Adipose tissue (tissue), 3 donors: ENCODE results near the gene EPS8L3. TPM values are rescaled to one million over a fixed set of nuclear protein-coding genes. Genes with fewer than 3 reads are reported as not detected.
"Not testable (repeated sequence)": the region's sequence is repeated elsewhere in the genome, so short reads cannot be mapped to it uniquely, and the experiment has no call there.

Experiments
- H3K27ac ChIP-seq: one replicate; pipeline ENCODE4 v1.5.1; 2013; ENCODE audit warnings: low read depth, low read length
- WGBS, 3 donors: extraction: QIAGEN DNeasy Blood & Tissue Kit; methylation state at CpG; one replicate each; pipeline ENCODE4 v1.1.7; 2013; 5-methylcytosine and 5-hydroxymethylcytosine counted together
- polyA plus RNA-seq, 3 donors: library from polyadenylated mRNA; stranded (reverse); fragments of 200-250 nt; gene quantifications; one replicate each; pipeline ENCODE4 v1.2.3, GENCODE V29; 2013
- donor health status: healthy with polysubstance abuse.
- donor health status: Bipolar disorder and iron deficiency.
- donor health status: healthy.

Gene EPS8L3
- polyA plus RNA-seq, 3 donors, result 0.16 to 2.5 (median 0.90) TPM

DNA sequence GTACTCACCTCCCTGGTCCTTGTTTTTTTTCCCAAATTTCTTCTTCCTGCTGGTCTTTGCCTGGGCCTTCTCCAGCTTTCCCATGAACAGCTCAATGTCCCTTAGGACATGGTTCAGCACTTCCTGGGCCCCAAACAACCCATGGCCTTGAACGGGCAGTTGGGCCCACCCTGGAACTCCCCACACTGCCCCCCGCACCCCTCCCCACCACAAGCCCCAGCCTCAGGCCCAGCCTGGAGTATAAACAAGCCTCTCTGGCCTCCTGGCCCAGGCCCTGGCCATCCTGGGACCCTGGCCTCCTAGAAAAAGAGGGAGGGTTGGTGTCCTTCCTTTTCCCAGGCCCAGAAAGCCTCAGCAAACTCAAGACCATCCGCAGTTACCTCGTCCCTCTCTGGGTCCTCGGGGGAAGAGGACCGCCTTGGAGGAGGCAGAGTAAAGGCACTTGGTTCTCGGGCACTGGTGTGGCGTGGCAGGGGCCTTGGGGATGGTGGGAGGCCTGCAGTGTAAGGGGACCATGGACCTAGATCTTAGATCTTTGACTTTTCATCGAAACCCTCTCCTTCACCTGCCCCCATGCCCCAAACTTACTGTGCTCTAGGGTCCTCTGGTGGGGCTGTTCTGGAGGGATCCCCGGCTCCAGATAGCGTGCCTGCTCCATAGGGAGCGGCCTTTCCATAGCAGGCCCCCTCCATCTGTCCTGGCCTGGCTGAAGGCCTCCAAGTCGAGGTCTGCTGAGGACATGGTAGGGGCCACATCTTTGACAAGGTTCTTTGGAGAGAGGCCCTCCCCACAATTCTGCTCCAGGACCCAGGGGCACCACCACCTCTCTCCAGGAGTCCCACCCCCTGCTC, 5.6 kb downstream of the EPS8L3 start:
- H3K27ac ChIP-seq, result no peak overlapping the region
- WGBS, 3 donors, result 90 to 96% (median 95%) methylated on average over 13 of the region's 13 CpGs

DNA sequence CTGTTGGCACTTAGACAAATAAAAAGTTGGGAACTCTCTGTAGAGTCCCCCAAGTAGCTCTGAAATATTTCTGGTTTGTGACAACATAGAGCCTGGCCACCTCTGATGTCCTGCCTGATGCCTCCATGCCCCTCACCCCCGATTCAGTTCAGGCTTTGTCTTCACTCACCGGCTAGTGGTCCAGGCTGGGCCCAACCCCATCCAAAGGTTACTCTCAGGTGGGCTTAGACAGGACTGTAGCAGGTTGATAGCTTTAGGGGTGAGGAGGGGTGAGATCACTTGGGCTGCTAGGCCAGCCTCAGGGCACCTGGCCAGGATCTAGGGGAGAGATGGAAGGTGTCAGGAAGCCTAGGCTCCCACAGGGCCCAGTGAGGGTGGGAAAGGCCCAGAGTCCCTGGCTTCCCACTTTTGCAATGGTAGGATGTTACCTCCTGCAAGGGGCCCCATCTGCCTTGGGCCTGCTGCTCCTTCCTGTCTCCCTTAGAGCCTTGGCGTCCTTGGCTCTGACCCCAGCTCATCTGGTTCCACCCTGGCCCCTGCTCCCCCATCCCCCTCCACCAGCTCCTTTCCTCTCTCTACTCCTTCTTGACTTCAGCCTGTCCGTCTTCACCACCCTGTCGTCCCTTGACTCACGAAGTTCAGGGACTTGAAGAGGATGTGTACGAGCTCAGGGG, 6.7 kb downstream of the EPS8L3 start:
- WGBS, 3 donors, result 81 to 90% (median 89%) methylated on average over 7 of the region's 7 CpGs
- no peak overlapping the region for H3K27ac ChIP-seq

DNA sequence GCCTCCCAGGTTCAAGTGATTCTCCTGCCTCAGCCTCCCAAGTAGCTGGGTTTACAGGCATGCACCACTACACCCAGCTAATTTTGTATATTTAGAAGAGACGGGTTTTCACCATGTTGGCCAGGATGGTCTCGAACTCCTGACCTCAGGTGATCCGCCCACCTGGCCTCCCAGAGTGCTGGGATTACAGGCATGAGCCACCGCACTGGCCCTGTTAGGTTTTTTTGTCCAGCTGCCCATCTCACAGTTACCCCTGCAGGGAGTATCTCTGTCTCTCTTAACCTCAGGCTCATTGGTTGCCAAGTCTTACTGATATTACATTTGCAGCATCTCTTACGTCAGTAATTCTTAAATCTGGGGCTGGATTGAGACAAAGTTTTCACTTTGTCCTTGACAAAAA, 7.4 kb downstream of the EPS8L3 start:
- not testable (repeated sequence) for H3K27ac ChIP-seq
- WGBS, 3 donors, result 85 to 94% (median 88%) methylated on average over 5 of the region's 5 CpGs

DNA sequence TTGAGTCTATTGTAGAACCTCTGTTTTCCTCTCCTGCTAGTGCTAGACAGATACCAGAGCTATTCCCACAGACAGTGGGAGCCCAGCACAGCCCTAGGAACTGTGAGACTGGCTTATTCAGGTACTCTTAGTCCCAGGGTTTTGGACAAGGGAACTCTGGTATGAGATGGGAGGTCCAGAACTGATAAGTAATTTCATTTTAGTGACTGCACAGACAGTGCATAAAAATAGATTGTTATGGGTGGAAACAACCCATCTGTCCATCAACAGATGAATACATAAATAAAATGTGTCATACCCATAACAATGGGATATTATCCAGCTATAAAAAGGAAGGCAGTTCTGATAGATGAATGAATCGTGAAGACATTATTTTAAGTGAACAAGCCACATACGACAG, 9.0 kb downstream of the EPS8L3 start:
- WGBS, 3 donors, result 79 to 85% (median 83%) methylated on average over 2 of the region's 2 CpGs
- H3K27ac ChIP-seq, result no peak overlapping the region

DNA sequence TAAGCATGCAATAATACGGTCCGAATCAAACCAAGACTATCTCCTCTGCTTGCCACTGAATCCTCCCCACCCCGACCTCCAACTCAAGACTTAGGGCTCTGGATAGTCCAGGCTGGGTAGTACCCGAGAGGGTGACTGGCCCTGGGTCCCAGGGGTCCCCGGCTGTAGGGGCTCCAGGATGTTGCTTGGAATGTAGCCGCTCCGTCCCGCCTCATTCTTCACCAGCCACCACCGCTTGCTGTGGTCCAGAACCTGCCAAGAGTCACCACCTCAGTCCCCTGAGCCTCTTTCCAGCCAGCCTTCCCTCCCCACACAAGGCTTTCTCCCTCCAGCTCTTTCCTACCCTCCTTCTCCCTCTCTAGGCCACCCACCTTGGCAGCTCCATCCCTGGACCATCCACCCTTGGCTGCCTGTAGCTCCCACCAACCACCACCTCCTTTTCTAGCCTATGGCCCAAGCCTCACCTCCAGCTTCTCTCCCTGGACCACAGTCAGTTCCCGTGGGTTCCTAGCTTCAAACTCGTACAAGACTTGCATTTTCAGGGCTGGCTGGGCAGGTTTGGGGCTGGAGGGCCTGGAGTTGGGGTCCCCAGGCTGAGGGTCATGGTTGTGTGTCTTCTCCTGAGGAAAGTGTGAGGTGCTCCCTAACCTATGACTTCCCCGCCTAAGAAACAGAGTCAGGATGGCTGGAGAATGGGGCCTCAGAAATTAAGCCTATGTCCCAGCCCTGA, 12.0 kb downstream of the EPS8L3 start:
- WGBS, 3 donors, result 86 to 92% (median 89%) methylated on average over 12 of the region's 12 CpGs
- no peak overlapping the region for H3K27ac ChIP-seq

DNA sequence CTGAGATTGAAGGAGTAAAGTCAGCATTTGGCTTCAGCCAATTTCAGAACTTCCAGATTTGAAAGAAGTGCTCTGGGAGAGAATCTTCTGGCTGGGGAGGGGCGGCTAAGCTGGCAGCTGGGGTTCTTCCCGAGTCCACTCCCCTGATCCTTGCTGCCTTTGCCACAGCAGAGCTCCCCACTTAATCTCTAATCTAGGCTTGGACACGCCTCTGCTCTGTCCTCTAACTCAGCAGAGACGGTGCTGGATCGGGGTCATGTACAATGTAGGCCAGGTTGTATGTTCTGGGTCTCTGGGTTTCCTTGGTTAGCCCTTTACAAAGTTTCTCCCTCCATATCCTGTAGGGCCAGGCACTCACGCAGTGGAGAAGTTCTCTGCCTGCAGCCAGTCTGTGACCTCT, 12.8 kb downstream of the EPS8L3 start:
- WGBS, 3 donors, result 59 to 83% (median 83%) methylated on average over 6 of the region's 6 CpGs
- H3K27ac ChIP-seq, result no peak overlapping the region

DNA sequence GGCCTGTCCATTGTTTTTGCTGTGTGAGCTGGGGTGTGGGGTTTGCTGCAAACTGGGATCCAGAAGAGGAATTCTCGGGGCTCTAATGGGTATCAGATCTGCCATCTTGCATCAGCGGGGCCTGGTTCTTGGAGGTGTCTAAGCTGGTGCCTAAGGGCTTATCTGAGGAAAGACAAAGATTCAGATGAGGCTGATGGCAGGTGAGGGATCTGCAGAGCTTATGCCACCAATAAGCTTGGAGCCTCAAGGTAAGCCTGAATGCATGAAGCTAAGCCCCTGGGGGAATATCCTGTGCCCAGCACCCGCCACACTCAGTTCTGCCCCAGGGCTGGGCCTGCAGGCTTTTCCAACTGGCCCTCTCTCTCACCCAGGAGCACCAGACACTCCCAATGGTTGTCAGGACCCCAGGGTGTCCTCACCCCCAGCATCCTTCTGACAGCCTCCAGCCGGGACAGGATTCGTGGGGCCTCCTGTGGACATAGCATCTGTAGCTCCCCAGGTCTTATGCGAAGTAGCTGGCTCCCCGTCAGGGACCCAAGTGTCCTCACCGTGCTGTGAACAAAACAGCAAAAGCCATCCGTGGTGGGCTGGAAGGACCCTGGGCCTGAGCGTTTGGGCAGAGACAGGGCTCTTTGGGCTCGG, 13.4 kb downstream of the EPS8L3 start:
- WGBS, 3 donors, result 93 to 94% (median 93%) methylated on average over 11 of the region's 11 CpGs
- H3K27ac ChIP-seq, result no peak overlapping the region

DNA sequence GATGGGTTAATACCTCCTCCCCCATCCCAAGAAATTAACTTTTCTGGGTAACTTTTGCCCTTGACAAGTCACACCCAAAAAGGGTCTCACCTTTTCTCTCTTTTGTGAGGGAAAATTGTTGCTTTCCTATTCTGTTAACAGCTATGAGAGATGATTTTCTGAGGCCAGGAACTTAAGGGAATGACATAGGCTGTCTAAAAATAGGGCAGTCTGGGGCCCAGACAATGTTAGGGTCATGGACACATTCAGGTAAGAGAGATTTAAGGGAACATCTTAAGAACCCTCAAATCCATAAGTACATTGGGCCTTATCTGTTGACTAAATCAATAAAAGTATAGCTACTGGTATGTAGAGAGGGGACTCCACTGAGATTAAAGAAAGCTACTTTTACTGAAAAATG, 14.5 kb downstream of the EPS8L3 start:
- no peak overlapping the region for H3K27ac ChIP-seq

DNA sequence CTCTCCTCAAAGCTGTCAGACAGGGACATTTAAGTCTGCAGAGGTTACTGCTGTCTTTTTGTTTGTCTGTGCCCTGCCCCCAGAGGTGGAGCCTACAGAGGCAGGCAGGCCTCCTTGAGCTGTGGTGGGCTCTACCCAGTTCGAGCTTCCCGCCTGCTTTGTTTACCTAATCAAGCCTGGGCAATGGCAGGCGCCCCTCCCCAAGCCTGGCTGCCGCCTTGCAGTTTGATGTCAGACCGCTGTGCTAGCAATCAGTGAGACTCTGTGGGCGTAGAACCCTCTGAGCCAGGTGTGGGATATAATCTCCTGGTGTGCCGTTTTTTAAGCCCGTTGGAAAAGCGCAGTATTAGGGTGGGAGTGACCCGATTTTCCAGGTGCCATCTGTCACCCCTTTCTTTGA, 15.4 kb downstream of the EPS8L3 start:
- not testable (repeated sequence) for H3K27ac ChIP-seq
- WGBS, 3 donors, result 86 to 94% (median 90%) methylated on average over 8 to 10 of the region's 10 CpGs

DNA sequence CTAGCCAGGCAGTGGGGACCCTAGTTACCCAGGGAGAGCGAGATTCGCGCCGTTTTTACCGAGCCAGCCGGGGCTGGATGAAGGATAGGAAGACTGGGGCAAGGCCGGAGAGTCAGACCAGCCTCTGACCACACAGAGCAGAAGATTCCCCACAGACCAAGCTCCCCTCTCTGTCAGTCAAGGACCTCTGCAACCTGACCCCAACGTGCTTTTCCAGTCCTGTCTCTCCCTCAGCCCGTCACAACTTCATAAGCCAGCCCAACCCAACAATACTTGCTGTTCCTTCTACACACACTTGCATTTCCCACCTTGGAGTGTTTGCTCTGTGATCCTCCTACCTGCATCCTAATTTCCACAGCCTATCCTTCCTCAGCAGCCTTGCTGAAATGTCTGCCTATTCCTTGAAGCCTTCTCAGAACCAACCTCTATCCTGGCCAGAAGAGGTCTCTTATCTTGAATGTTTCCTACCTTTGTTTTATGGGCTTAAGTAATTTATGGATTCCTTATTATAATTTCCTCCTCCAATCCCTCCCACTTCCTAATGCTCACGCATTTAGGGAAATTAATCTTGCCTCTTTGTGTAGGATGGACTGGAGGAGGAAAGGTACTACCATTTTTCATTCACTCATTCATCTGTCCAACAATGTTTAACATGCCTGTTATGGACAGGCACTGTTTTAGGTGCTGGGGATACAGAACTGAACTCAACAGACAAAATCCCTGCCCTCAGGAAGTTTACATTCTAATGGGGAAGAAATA, 22.9 kb downstream of the EPS8L3 start, which contains the start of gene GSTM3:
TSS of gene GSTM3 (minus strand) at position 424 of the 759 bp plus-strand sequence. CDS start 751 bp downstream, outside the sequence.
- no peak within 1 kb of the TSS for H3K27ac ChIP-seq
- WGBS, 3 donors, result 2 to 15% (median 11%) methylated on average over 10 of the region's 10 CpGs

DNA sequence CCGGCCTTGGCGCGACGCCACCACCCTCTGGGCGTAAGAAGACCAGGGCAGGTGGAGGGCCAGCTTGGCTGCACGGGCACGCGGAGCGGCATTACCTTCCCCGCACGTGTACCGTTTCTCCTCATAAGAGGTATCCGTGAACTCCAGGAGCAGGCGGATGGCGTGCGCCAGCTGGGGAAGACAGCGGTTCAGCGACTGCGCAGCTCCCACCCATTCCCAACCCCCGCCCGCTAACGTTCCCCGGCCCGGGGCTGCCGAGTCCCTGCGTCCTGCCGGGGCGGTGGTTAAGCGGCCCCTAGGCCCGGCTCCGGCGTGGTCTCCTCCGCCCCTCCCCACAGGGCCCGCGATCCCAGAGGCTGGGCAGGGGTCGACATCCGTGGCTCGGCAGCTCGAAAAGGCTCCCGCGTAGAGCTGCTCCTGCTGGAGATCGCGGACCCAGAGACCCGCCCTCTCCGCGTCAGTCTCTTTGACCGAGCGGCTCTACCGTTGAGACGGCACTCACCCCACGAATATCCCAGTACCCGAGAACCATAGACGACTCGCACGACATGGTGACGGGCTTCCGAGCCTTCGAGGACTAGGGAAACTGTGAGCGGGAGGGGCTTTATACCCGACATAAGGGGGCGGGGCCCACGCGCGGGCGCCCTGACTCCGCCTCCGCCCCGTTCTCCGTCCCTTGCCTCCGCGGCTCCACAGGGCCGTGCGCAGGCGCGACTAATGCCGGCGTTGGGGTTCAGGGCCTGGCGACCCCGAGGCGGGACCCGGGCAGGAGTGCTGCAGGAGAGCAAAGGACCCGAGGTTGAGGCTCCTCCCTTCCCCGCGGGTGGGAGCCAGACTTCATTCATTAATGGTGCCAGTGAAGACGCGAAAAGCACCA, 23.7 kb downstream of the EPS8L3 start:
- no peak overlapping the region for H3K27ac ChIP-seq
- 1 to 2% (median 2%) methylated on average over 79 to 86 of the region's 86 CpGs for WGBS, 3 donors

DNA sequence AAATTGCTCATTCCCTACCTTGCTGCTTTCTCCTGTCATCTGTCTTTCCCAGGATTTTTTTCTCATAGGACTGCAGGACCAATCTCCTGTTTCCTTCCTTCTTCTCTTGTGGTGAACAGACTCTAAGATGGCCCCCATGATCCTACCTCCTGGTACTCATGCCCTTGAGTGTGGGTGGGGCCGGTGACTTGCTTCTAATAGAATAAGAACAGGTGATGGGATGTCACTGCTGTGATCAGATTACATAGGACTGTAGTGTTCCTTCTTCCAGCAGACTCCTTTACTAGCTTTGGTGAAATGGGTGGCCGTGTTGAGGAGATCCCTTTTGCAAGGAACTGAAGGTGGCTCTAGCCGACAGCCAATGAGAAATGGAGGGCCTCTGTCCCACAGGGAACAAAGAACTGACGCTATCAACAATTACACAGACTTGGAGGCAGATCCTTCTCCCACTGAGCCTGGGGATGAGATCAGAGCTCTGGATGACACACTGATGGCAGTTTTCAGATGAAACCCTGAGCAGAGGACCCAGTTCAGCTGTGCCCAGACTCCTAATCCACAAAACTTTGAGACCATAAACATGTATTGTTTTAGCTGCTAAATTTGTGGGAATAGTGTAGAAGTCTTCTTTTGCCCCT, 30.4 kb downstream of the EPS8L3 start:
- no peak overlapping the region for H3K27ac ChIP-seq
- WGBS, 3 donors, result 81 to 90% (median 90%) methylated on average over 4 of the region's 4 CpGs

DNA sequence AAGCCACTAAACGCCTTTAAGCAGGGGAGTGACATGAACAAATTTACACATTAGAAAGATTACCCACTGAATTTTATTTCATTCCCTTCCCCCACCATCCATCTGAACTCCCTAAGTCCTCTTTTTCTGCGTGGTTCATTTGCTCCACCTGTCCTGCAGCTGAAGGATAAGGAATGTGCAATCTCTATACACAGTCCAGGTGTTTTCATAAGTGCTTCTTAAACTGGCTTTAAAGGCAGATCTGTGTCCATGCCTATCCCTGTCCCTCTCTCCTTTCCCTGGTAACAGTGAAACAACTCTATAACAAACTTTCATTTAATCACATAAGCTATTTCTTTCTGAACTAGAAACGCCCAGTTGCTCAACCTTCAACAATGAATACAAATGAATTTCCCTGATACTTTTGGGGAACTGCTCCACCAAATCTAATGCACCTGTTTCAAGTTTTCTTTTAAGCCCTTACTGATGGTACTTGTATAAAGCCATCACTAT, 31.3 kb downstream of the EPS8L3 start:
- H3K27ac ChIP-seq, result no peak overlapping the region
- WGBS, 3 donors, result 21 to 71% (median 58%) methylated on average over 3 of the region's 3 CpGs

DNA sequence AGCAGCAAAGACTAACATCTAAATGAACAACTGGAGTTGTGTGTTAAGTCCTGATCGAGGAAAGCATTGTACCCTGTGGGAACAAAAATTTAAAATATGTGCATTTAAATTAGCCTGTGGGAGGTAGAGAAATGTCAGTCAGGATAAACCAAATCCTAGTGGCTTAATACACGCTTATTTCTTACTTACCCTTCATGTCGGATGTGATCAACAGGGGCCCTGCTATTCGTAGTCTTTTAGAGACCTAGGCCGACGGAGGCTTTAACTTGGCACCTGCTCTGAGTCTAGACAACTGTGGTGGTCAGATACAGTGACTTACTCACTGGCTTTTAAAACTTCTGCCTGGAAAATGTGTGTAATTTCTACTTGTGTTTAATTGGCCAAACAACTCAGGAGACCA, 33.1 kb downstream of the EPS8L3 start:
- H3K27ac ChIP-seq, result no peak overlapping the region
- 70 to 86% (median 78%) methylated on average over 6 of the region's 6 CpGs for WGBS, 3 donors

DNA sequence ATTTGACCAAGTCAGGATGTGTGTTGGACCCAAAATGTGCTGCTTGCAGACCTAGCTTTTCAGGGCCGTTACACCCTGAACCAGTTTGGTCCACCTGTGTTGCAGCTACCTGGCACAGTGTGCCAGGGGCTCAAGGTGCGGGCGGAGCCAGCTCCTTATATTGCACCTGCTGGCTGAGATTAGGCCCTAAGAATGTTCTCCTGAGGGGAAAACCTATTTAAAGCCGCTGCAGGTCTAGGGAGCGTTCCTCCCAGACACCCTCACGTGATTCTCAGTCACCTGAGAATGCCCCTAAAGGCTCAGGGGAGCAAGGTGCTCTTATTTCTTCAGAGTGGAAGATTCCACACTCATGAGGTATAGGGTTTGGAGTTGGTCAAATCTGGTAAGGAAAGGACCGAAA, 34.9 kb downstream of the EPS8L3 start:
- 48 to 93% (median 89%) methylated on average over 7 of the region's 7 CpGs for WGBS, 3 donors
- no peak overlapping the region for H3K27ac ChIP-seq

DNA sequence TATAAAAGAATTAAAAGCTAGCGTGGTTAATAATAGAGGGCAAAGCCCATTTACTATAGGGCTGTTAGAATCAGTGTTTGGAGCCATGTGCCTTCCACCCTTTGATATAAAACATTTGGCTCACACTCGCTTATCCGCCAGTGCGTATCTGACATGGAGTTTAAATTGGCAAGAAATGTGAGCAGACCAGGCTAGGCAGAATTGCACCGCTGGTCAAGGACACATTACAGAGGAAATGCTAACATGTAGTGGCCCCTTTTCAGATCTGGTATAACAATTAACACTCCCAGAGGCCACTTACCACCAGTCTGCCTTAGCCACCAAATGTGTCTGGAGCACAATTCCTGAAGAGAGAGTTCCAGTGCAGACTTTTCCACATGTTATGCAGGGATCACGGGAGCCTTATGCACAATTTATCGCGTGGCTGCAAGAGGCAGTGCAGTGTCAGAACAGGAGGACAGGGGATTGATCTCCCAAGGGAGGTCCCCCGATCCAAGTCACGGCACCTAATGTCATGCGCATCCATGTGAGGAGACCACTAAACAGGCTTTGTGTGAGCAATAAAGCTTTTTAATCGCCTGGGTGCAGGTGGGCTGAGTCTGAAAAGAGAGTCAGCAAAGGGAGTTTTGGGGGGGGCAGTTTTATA, 36.9 kb downstream of the EPS8L3 start:
- H3K27ac ChIP-seq, result no peak overlapping the region

More for the DNA sequence above, 36.9 kb downstream of the EPS8L3 start:
- WGBS, 3 donors, result 69 to 92% (median 90%) methylated on average over 12 of the region's 12 CpGs
